ENCODE results near the gene RAB34. TPM values are rescaled to one million over a fixed set of nuclear protein-coding genes. Genes with fewer than 3 reads are reported as not detected.

RAB34 gene
- total RNA-seq, 1 experiment from 2014 or later: 189 TPM

DNA sequence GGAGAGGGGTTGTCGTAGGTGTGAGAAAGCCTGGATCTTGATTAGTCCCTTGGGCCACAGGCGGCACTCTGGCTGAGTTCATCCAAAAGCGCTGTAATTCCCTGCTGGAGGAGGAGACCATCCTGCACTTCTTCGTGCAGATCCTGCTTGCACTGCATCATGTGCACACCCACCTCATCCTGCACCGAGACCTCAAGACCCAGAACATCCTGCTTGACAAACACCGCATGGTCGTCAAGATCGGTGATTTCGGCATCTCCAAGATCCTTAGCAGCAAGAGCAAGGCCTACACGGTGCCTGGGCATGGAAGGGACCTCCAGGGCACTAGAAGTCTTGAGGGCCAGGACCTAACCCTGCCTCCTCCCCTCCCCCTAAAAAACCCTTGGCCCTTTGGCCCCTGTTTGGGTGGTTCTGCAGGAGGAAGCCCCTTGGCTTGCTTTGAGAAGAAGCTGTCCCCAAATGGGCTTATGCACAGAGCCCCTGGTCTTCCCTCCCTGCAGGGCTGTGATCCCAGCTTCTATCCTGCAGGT is 17.1 kb upstream of the RAB34 start:
- TF ChIP-seq, protein P1, sequence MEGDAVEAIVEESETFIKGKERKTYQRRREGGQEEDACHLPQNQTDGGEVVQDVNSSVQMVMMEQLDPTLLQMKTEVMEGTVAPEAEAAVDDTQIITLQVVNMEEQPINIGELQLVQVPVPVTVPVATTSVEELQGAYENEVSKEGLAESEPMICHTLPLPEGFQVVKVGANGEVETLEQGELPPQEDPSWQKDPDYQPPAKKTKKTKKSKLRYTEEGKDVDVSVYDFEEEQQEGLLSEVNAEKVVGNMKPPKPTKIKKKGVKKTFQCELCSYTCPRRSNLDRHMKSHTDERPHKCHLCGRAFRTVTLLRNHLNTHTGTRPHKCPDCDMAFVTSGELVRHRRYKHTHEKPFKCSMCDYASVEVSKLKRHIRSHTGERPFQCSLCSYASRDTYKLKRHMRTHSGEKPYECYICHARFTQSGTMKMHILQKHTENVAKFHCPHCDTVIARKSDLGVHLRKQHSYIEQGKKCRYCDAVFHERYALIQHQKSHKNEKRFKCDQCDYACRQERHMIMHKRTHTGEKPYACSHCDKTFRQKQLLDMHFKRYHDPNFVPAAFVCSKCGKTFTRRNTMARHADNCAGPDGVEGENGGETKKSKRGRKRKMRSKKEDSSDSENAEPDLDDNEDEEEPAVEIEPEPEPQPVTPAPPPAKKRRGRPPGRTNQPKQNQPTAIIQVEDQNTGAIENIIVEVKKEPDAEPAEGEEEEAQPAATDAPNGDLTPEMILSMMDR (conservative IDR thresholded peaks at IDR 0.05): no peak
- H3K36me3 Mint-ChIP-seq (ENCODE audit: insufficient read depth in 1 of 3, low read depth in 3 of 3): peaks cover 19 to 37% (median 22%) of the 10 kb centered on the region in 3 experiments; a peak in 6 of 7 replicates
- Histone ChIP-seq H4K91ac (ENCODE audit: insufficient read length, low read depth, low read length) (no peak overlapping the region), H3T11ph (ENCODE audit: low read length) (no peak overlapping the region), H2BK20ac (ENCODE audit: low read depth, low read length, poor library complexity, severe bottlenecking) (no peak overlapping the region), H3K56ac (ENCODE audit: insufficient read length, low read depth, low read length) (no peak overlapping the region), H3K9ac (ENCODE audit: extremely low read depth, insufficient read length, low read length) (no peak overlapping the region), H3K4me1 (ENCODE audit: insufficient read depth, low read length) (no peaks in the 10 kb centered on the region), H2AFZ (ENCODE audit: low read length) (no peak overlapping the region), H2BK120ac (ENCODE audit: low read depth, low read length, poor library complexity, severe bottlenecking) (no peak overlapping the region), H3K79me1 (ENCODE audit: insufficient read depth, low read depth, low read length, poor library complexity, severe bottlenecking) (no peaks in the 10 kb centered on the region), H3K27ac (ENCODE audit: insufficient read length, low read depth, low read length) (no peak overlapping the region), H2AK5ac (ENCODE audit: insufficient read length, low read length) (no peak overlapping the region), H3K9me3 (ENCODE audit: control insufficient read depth, low read depth, low read length) (no peaks in the 10 kb centered on the region), H3K23ac (ENCODE audit: insufficient read length, low read depth, low read length) (no peak overlapping the region), H3K27me3 (ENCODE audit: insufficient read depth, low read length) (no peaks in the 10 kb centered on the region), H3K4ac (ENCODE audit: low read depth, low read length) (no peak overlapping the region), H2BK5ac (ENCODE audit: insufficient read length, low read length) (no peak overlapping the region), H3K18ac (ENCODE audit: insufficient read length, low read depth, low read length) (no peak overlapping the region), H3K79me2 (ENCODE audit: insufficient read depth, low read length) (no peaks in the 10 kb centered on the region), H3K23me2 (ENCODE audit: insufficient read length, low read depth, low read length, poor library complexity, severe bottlenecking) (peaks cover 2% of the 10 kb centered on the region), H4K8ac (replicated peaks; ENCODE audit: insufficient read length, low read depth, low read length) (no peak overlapping the region), H3K14ac (ENCODE audit: insufficient read depth, low read length) (no peak overlapping the region), H4K20me1 (ENCODE audit: control insufficient read depth, insufficient read depth, insufficient read length) (no peaks in the 10 kb centered on the region), H2BK15ac (ENCODE audit: low read depth, low read length) (no peak overlapping the region), H3K4me2 (ENCODE audit: insufficient read depth, insufficient read length, low read length) (no peak overlapping the region), H4K5ac (ENCODE audit: insufficient read length, low read depth, low read length) (no peak overlapping the region), H2BK12ac (ENCODE audit: insufficient read length, low read depth, low read length) (no peak overlapping the region)
- H3K27me3 Mint-ChIP-seq (ENCODE audit: low read depth): no peaks in the 10 kb centered on the region
- H3K9me3 Mint-ChIP-seq: no peaks in the 10 kb centered on the region
- no peak overlapping the region for H3K27ac Mint-ChIP-seq
- no peak for DNase-seq
- H3K4me1 Mint-ChIP-seq: no peaks in the 10 kb centered on the region; a peak in 1 of 4 replicates
- WGBS (ENCODE audit: extremely low coverage, insufficient read length, low lambda C conversion rate): no CpG with 5 or more reads among the region's 10 CpGs
- no peak overlapping the region for H3K4me3 Mint-ChIP-seq

Data from H9 (cell line).